Memory B cell (primary cell): Measurements from ENCODE around the gene PDE6B.
"Not testable (repeated sequence)": the region's sequence is repeated elsewhere in the genome, so short reads cannot be mapped to it uniquely, and the experiment has no call there.

Experiments
- ATAC-seq: fragments of 150-1000 bp; cut with Tn5 transposase; 2 replicates; pipeline ENCODE4 v1.10.0; 2021; ENCODE audit warnings: low read depth, mild to moderate bottlenecking, moderate library complexity
- DNase-seq, 2 donors: peaks; one replicate each; pipeline ENCODE4 v3.0.0; 2022; ENCODE audit warnings: low spot score in 2 of 2
- H3K27ac Mint-ChIP-seq: one replicate; pipeline ENCODE4 v1.8.0; 2022; ENCODE audit warnings: mild to moderate bottlenecking, moderate library complexity, mixed read lengths
- H3K27me3 Mint-ChIP-seq: one replicate; pipeline ENCODE4 v1.8.0; 2022; ENCODE audit warnings: mixed read lengths
- H3K36me3 Mint-ChIP-seq: one replicate; pipeline ENCODE4 v1.8.0; 2022; ENCODE audit warnings: mild to moderate bottlenecking, mixed read lengths
- H3K4me1 Mint-ChIP-seq: one replicate; pipeline ENCODE4 v1.8.0; 2022; ENCODE audit warnings: mixed read lengths
- H3K4me3 Mint-ChIP-seq: one replicate; pipeline ENCODE4 v1.8.0; 2022; ENCODE audit warnings: mild to moderate bottlenecking, moderate library complexity, mixed read lengths
- H3K9me3 Mint-ChIP-seq: one replicate; pipeline ENCODE4 v1.8.0; 2022; ENCODE audit warnings: mixed read lengths

The PDE6B gene

DNA sequence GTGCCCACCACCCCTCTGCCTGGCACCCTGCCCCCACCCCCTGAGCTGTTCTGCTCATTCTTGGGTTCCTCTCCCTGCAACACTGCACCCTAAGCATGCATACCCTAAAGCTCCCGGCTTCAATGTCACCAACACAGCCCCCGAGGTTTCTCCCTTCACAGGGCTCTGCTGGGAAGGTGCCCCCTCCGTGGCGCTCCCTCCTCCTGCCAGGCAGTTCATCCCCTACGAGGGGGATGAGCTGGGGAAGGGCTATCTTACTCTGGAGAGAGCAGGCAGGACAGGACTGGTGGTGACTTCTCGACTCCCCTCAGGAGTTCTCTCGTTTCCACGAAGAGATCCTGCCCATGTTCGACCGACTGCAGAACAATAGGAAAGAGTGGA, 42.2 kb downstream of the PDE6B start:
- ATAC-seq, result no peak
- Mint-ChIP-seq H3K27me3 (no peaks in the 10 kb centered on the region), H3K4me3 (no peak overlapping the region), H3K9me3 (no peaks in the 10 kb centered on the region), H3K4me1 (peaks cover 5% of the 10 kb centered on the region), H3K27ac (no peak overlapping the region), H3K36me3 (peaks cover 9% of the 10 kb centered on the region)
- no peak for DNase-seq

DNA sequence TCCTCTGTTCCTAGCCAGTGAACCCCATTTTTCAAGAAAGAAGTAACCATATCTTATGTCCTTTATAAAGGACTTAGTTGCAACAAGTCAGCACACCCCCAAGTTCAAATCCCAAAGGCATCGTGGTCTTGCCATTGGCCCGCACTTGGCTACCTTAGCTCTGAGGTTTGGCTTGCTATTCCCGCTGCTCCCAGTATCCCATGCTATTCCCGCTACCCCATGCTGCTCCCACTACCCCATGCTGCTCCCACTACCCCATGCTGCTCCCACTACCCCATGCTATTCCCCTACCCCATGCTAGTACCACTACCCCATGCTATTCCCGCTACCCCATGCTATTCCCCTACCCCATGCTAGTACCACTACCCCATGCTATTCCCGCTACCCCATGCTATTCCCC, 42.8 kb downstream of the PDE6B start:
- not testable (repeated sequence) for DNase-seq, H3K4me1 Mint-ChIP-seq, ATAC-seq, H3K27ac Mint-ChIP-seq, H3K4me3 Mint-ChIP-seq, H3K9me3 Mint-ChIP-seq, H3K27me3 Mint-ChIP-seq
- peaks cover 11% of the 10 kb centered on the region for H3K36me3 Mint-ChIP-seq

DNA sequence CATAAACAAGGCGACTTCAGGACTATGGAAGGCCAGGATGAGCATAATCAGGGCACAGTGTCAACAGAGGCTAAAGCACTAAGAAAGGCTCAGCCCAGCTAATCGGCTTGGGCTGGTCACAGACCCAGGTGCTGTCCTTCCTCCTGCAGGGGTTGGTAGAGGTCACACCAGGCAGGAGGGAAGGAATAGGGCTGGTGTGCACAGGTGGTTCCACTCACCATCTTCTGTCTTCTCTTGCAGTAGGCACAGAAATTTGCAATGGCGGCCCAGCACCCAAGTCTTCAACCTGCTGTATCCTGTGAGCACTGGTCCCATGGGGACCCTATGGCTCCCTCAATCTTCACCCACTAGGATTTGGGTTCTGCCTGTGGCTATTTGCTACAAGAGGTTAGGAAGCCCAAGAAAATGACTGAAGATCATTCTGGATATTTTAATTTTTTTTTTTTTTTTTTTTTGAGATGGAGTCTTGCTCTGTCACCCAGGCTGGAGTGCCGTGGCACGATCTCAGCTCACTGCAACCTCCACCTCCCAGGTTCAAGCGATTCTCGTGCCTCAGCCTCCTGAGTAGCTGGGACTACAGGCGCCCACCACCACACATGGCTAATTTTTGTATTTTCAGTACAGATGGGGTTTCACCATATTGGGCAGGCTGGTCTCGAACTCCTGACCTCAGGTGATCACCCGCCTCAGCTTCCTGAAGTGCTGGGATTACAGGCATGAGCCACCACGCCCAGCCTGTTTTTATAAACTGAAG, 44.6 kb downstream of the PDE6B start:
- DNase-seq, H3K9me3 Mint-ChIP-seq, ATAC-seq, H3K27ac Mint-ChIP-seq, H3K27me3 Mint-ChIP-seq, H3K4me3 Mint-ChIP-seq, H3K4me1 Mint-ChIP-seq: not testable (repeated sequence)
- H3K36me3 Mint-ChIP-seq, result peaks cover 13% of the 10 kb centered on the region

DNA sequence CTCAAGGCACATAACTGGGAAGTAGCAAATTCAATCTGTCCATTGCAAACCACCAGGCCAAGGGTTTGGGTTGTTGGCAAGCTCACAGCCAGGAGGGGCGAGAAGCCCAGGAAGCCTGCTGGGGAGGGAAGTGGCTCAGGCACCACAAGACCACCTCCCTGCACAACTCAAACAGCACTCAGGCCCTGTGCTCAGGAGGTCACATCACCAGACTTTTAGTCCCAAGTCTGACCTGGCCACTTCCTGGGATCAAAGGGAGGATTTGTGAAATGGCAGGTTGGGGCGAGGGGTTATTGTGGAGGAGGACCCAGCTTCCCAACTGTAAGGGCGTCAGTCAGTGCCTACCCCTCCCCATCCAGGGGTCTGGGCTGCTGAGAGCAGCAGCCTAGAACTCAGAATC, 46.4 kb downstream of the PDE6B start:
- no peak for DNase-seq
- Mint-ChIP-seq H3K27me3 (no peaks in the 10 kb centered on the region), H3K4me3 (no peak overlapping the region), H3K4me1 (peaks cover 17% of the 10 kb centered on the region), H3K9me3 (no peaks in the 10 kb centered on the region), H3K36me3 (peaks cover 13% of the 10 kb centered on the region), H3K27ac (no peak overlapping the region)
- no peak for ATAC-seq

DNA sequence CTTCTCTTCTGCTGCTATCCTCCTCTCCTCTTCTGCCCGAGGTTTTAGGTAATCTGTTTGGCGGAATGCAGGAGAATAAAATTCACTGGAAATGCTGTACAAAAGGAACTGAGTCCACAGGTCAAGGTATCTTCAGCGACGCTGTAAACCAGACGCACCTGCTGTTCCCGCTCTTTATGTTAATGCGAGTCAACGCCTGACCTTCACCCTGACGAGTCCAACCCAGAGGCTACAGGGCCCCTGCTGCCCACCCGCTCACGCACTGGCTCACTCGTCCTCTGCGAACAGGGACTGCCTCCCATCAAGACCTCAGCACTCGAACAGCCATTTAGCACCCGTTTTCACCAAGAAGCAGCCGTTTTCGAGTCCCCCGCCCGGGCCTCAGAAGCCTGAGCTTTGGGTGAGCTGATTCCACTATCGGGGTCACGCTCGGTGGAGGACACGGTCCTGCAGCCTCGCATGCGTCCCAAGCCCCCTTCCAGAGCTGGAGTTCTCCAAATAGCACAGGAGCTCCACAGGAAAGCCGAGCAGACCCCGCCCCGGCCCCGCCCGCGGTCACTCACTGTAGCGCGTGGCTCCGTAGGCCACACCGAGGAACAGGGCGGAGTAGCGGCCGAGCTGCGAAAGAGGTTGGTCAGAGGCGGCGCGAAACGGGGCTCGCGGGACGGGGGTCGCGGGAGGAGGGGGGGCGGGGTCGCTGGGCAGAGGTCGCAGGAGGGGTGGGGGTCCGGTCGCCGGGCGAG, 48.1 kb downstream of the PDE6B start:
- Mint-ChIP-seq H3K4me1 (peaks cover 27% of the 10 kb centered on the region), H3K27me3 (no peaks in the 10 kb centered on the region), H3K27ac (peak overlapping the region; percentile 93), H3K9me3 (no peaks in the 10 kb centered on the region), H3K36me3 (peaks cover 13% of the 10 kb centered on the region), H3K4me3 (peak overlapping the region; percentile 71)
- DNase-seq, result no peak
- no peak for ATAC-seq

DNA sequence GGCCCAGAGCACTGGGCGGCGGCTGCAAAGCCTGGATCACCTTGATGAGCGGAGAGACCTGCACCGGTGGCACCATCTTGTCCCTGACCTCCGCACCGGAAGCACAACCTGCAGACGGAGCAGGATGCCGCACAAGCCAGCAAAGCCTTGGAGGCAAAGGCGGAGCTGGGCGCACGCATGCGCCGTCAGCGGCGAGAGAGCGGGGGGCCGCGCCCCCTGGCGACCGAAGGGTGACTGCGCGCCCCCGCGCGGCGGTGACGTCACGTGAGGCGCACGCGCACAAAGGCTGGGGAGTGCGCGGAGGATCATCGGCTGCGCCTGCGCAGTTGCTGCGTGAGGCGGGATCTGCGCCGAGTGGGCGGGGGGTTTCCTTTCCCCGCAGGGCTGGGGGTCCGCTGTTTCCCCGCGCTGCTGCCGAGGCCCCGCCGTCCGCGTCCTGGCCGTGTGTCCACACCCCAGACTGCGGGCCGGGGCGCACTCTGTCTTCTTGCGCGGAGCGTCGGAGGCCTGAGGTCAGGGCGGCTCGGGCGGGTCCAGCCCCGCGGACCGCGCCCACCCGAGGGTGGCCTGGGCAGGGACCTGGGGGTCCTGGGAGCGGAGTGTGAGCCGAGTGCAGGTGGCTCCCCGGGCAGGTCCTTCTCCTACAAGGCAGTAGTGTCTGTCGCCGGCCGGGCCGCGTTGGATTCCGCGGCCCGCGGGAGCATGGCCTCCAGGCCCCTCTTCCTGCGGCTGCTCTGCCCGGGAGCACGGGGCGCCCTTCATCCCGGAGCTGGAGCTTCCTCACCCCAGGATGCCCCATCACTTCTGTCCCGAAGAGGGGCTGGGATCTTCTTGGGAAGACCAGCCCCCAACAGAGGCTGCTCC, 49.0 kb downstream of the PDE6B start, which contains the start of the genes ATP5ME and MYL5:
TSS of gene ATP5ME (minus strand) at position 105 of the 864 bp plus-strand sequence. CDS start at position 76, 29 bp downstream.
TSS of gene MYL5 (plus strand) at position 371 of the 864 bp plus-strand sequence. CDS start 3,485 bp downstream, outside the sequence.
- peaks cover 13% of the 10 kb centered on the region for H3K36me3 Mint-ChIP-seq
- peak within 1 kb of the TSS; percentile 89 for H3K4me3 Mint-ChIP-seq

DNA sequence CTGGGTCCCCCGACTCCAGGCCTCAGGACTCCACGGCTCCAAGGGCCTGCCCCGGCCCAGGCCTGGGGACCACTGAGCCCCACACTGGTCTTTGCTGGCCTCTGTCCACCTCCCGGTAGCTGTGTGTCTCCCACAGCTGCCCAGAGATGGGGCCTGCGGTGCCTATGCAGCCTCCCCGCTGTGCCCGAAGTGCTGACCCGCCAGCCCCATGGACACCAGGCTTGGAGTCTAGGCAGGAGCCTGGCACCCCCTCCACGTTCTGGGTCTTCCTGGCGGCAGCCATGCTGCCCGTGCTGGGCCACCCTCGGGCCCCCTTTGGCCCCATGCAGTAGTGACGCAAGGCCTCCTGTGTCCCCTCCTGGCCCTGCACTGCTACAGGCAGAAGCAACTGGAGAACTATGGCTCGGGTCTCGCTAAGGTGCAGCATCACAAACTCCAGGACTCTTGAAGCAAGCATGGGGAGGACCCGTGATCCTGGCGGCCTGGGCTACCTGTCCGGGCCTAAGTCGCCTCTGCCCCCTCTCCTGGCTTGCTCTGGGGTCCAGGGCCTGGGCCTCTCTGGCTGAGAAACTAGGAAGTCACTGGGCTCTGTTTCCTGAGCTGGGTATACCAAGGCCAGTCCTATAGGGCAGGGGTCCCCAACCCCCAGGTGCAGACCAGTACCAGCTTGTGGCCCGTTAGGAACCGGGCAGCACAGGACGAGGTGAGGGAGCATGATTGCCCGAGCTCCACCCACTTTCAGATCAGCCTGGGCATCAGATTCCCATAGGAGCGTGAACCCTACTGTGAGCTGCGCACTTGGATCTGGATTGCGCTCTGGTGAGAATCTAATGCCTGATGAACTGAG, 49.9 kb downstream of the PDE6B start:
- Mint-ChIP-seq H3K4me1 (peaks cover 29% of the 10 kb centered on the region), H3K9me3 (no peaks in the 10 kb centered on the region), H3K27me3 (no peaks in the 10 kb centered on the region), H3K4me3 (peak overlapping the region; percentile 89), H3K27ac (peak overlapping the region; percentile 93), H3K36me3 (peaks cover 13% of the 10 kb centered on the region)
- ATAC-seq (no peak), DNase-seq (no peak)

More for the DNA sequence above, 49.0 kb downstream of the PDE6B start, which contains the start of the genes ATP5ME and MYL5:
- Mint-ChIP-seq H3K4me1 (peaks cover 27% of the 10 kb centered on the region), H3K27me3 (no peaks in the 10 kb centered on the region), H3K27ac (peak within 1 kb of the TSS; percentile 93), H3K9me3 (no peaks in the 10 kb centered on the region)
- DNase-seq, result peak; percentile 99 to 100
- peak; percentile 87 for ATAC-seq

DNA sequence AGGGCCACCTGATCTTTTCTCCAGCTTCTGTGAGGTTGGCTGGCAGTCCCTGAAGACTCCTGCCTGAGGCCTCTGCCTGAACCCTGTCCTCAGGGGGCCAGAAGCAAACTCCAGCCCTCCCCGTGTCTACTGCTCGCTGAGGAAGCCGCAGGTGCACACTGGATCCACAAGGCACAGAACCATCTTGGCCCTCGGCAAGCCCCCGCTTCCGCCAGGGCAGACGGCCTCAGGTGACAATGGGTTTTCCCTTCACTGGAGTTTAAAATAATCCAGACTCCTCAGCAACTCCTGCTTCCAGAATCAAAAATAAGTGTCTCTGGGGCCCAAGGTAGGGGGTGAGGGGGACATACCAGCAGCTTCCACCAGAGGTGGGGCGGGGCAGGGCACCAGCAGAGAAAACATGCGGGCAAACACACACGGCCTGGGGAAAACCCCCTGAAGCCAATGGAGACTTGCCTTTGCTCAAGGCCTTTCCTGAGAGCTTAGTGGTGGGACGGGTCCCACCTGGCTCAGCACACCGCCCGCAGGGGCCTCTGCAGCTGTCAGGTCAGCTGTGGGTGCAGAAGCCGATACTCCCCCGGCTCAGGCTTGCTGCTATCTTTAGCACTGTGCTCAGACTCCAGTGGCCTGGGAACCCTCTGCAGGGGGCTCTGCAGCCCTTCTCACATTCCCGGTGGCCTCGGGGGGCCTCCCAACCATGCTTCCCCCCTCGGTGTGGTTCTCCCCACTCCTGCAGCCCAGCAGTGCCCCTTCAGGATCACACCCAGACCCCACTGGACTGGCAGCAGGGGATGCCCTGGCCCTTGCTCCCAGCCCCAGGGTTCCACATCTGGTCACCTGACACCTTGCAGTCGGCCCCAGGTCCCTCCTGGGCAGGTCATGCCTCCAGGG, 50.9 kb downstream of the PDE6B start:
- DNase-seq, result no peak
- Mint-ChIP-seq H3K9me3 (no peaks in the 10 kb centered on the region), H3K4me3 (peak overlapping the region; percentile 54), H3K27ac (peak overlapping the region; percentile 62), H3K4me1 (peaks cover 29% of the 10 kb centered on the region), H3K27me3 (no peaks in the 10 kb centered on the region), H3K36me3 (peaks cover 7% of the 10 kb centered on the region)
- ATAC-seq, result peak; percentile 29

DNA sequence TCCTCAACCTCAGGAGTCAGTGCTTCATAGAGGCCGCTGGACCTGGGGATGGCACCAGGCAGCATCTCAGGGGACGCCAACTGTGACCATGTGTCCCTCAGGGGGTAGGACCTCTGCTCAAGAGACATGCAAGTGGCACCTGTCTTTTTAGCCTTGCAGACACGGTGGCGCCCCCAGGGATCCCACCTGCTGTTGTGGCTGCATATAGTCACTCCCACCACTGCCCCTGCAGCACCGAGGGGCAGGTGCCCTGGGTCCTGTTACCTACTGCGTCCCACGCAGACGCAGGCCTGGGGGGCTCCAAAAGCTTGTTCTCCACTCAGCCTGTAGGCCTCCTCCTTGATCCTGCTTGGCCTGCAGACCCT, 51.5 kb downstream of the PDE6B start:
- DNase-seq (no peak), ATAC-seq (no peak)
- peak overlapping the region; percentile 39 for H3K4me3 Mint-ChIP-seq
- peaks cover 29% of the 10 kb centered on the region for H3K4me1 Mint-ChIP-seq
- no peaks in the 10 kb centered on the region for H3K9me3 Mint-ChIP-seq
- H3K27ac Mint-ChIP-seq, result peak overlapping the region; percentile 62
- no peaks in the 10 kb centered on the region for H3K27me3 Mint-ChIP-seq
- peaks cover 7% of the 10 kb centered on the region for H3K36me3 Mint-ChIP-seq

DNA sequence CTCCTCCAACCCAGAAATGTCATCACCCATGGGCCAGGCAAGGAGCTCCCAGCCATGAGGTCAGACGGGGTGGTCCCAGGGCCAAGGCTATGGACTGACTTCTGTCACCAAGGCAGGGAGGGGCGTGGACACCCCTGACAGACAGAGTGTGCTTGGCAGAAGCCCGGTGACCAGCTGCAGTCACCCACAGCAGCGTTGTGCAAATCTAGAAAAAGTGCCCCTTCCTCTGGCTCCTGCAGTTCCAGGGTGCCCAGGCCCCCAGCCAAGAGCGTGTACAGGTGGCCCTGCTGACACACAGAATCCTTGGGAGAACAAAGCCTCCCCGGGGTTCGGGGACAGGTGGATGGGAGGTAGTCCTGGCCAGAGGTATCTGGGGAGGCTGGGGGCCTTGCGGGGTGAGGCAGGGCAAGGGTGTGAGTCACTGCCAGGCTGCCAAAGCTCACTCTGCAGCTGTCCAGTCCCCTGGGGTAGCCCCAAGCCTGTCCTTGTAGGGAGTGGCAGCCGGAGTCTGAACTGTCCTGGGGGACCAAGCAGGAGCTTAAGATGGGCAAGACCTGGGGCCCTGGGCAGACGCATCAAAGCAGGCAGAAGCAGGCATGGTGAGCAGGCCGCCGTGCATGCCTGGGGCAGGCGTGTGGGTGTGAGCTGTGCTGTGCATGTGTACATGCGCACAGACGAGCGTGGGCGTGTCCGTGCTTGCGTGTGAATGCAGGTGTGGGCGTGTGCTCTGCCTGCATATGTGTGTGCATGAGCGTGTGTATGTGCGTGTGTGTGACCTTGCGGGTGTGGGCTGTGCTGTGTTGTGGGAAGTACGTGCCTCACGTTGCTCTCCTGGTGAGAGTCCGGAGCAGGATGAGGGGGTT, 52.3 kb downstream of the PDE6B start:
- no peaks in the 10 kb centered on the region for H3K9me3 Mint-ChIP-seq
- ATAC-seq, result peak; percentile 10

DNA sequence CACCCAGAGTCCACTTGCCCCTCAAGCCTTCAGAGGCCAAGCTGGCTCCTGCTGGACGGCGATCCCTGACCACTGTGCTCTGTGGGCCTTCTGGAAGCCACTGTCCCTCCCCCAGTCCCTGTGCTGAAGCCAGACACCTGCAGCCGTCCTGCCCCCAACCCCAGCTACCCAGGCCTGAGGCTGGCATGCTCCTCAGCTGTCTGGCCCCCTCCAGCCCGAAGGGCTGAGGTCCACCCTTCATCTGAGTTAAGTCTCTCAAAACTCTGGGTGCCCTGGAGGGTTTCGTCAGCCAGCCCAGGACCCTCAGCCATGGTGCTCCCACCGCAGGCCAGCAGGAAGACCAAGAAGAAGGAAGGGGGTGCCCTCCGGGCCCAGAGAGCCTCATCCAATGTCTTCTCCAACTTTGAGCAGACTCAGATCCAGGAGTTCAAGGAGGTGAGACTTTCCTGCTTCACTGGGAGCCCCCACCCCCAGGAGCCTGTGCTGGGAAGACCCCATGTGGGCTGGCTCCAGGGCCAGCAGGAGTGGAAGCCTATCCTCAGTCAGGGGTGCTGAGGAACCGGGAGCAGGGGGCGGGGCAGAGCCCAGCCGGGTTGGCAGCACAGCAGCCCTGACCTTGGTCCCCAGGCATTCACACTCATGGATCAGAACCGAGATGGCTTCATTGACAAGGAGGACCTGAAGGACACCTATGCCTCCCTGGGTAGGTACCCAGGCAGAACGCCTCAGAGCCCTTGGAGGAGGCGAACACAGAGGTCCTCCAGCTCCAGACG, 53.1 kb downstream of the PDE6B start:
- peaks cover 31% of the 10 kb centered on the region for H3K4me1 Mint-ChIP-seq
- H3K4me3 Mint-ChIP-seq, result no peak overlapping the region
- ATAC-seq, result no peak
- H3K9me3 Mint-ChIP-seq, result no peaks in the 10 kb centered on the region
- DNase-seq, result no peak
- H3K27ac Mint-ChIP-seq, result no peak overlapping the region
- H3K27me3 Mint-ChIP-seq, result no peaks in the 10 kb centered on the region
- H3K36me3 Mint-ChIP-seq, result peaks cover 2% of the 10 kb centered on the region

More for the DNA sequence above, 52.3 kb downstream of the PDE6B start:
- peak overlapping the region; percentile 62 for H3K27ac Mint-ChIP-seq
- DNase-seq, result no peak
- no peak overlapping the region for H3K4me3 Mint-ChIP-seq
- H3K4me1 Mint-ChIP-seq, result peaks cover 31% of the 10 kb centered on the region
- H3K36me3 Mint-ChIP-seq, result peaks cover 4% of the 10 kb centered on the region
- H3K27me3 Mint-ChIP-seq, result no peaks in the 10 kb centered on the region
